Stimulated activated CD8-positive, alpha-beta memory T cell treated with anti-CD3 and anti-CD28 coated beads, Interleukin-7, amount 100 ng/mL, for 1 hour (primary cell): ENCODE data around the gene CRIP2.

Experiments used
- DNase-seq, 2 donors: peaks; one replicate each; pipeline ENCODE4 v3.0.0-alpha.2; 2020; ENCODE audit warnings: low read depth in 2 of 2

Gene CRIP2

GRCh38 chr14:105527826-105528585 is 53.4 kb downstream of the CRIP2 start:
- peak; percentile 50 to 66 for DNase-seq

GRCh38 chr14:105528586-105529318 is 54.1 kb downstream of the CRIP2 start:
- DNase-seq: no peak

GRCh38 chr14:105529319-105529568 is 54.6 kb downstream of the CRIP2 start:
- DNase-seq: no peak
